Endothelial cell of umbilical vein (primary cell): ENCODE data around the gene B9D1. TPM values are rescaled to one million over a fixed set of nuclear protein-coding genes. Genes with fewer than 3 reads are reported as not detected.

Experiments
- BruUV-seq: library from RNA; stranded (reverse); fragments of 400-500 nt; replicated peaks from 2 replicates; lab custom pipeline; 2021; lab: Mats Ljungman, UMichigan
- CTCF ChIA-PET: fragments of 300-600, 350-600 bp; sonication (Branson Sonifier 250); formaldehyde crosslinking; loops from one replicate; lab custom pipeline; 2021; ENCODE audit warnings: antibody characterized with exemption, inconsistent platforms; lab: Charles Lee
- POLR2A ChIA-PET: fragments of 300-600, 350-600 bp; sonication (Branson Sonifier 250); formaldehyde crosslinking; loops from one replicate; lab custom pipeline; 2021; ENCODE audit warnings: antibody characterized with exemption, inconsistent platforms; lab: Charles Lee
- DNase-seq: peaks from one replicate; pipeline ENCODE4 v3.0.0-alpha.2; 2011; ENCODE audit warnings: low read depth, low spot score
- FAIRE-seq: peaks from 2 replicates; lab custom pipeline; 2011; peaks lifted over from hg19 to GRCh38; lab: Jason Lieb, UNC
- H2AFZ ChIP-seq: 2 replicates; pipeline ENCODE4 v1.6.0; 2012; ENCODE audit warnings: low read depth, low read length, control low read depth, inconsistent platforms
- H3K27ac ChIP-seq: 2 replicates; pipeline ENCODE4 v1.5.1; 2011; ENCODE audit warnings: low read depth, mild to moderate bottlenecking, control low read depth, low read length, moderate library complexity; ENCODE audit not compliant: insufficient read depth
- H3K27me3 ChIP-seq, 2 experiments: 2 replicates each; pipeline versions ENCODE4 v1.6.0 to v1.6.1; 2011; ENCODE audit warnings: low read length in 2 of 2, mixed read lengths in 1 of 2; ENCODE audit not compliant: control insufficient read depth in 2 of 2, insufficient read depth in 2 of 2
- H3K36me3 ChIP-seq, 2 experiments: 2 replicates in 1 of 2; 3 replicates in 1 of 2; pipeline ENCODE4 v1.5.1; 2011; ENCODE audit warnings: low read length in 2 of 2, mild to moderate bottlenecking in 1 of 2, moderate library complexity in 1 of 2; ENCODE audit not compliant: control insufficient read depth in 2 of 2, insufficient read depth in 2 of 2; ENCODE audit errors: extremely low read depth in 1 of 2
- H3K4me1 ChIP-seq: 3 replicates; pipeline ENCODE4 v1.5.1; 2011; ENCODE audit warnings: mild to moderate bottlenecking, low read length; ENCODE audit not compliant: control insufficient read depth, insufficient read depth; ENCODE audit errors: extremely low read depth
- H3K4me2 ChIP-seq: 2 replicates; pipeline ENCODE4 v1.6.1; 2011; ENCODE audit warnings: low read length, control low read depth, mixed read lengths; ENCODE audit not compliant: insufficient read depth
- H3K4me3 ChIP-seq, 3 experiments: fragments of 200-600 bp in 1 of 3; sonication (generic), shearing (Covaris generic) in 1 of 3; replicated peaks in 1 of 3; 2 replicates each; pipeline ENCODE4 v1.5.1; 2011 to 2016; ENCODE audit warnings: control low read depth in 3 of 3, low read length in 3 of 3, mild to moderate bottlenecking in 2 of 3, inconsistent platforms in 1 of 3, low read depth in 1 of 3, moderate library complexity in 1 of 3; ENCODE audit not compliant: insufficient read depth in 1 of 3
- H3K79me2 ChIP-seq: 2 replicates; pipeline ENCODE4 v1.6.0; 2012; ENCODE audit warnings: low read length, inconsistent platforms; ENCODE audit not compliant: control insufficient read depth, insufficient read depth
- H3K9ac ChIP-seq: replicated peaks from 2 replicates; pipeline ENCODE3; 2011; ENCODE audit warnings: low read length, control low read depth; ENCODE audit not compliant: insufficient read depth; ENCODE audit errors: extremely low read depth
- H3K9me1 ChIP-seq: replicated peaks from 3 replicates; pipeline ENCODE4 v1.6.0; 2011; ENCODE audit warnings: mild to moderate bottlenecking, low read length; ENCODE audit not compliant: control insufficient read depth, insufficient read depth; ENCODE audit errors: extremely low read depth
- H3K9me3 ChIP-seq: replicated peaks from 2 replicates; pipeline ENCODE4 v1.5.1; 2012; ENCODE audit warnings: low read length, inconsistent platforms; ENCODE audit not compliant: control insufficient read depth, insufficient read depth
- H4K20me1 ChIP-seq: replicated peaks from 2 replicates; pipeline ENCODE3; 2011; ENCODE audit warnings: mild to moderate bottlenecking, low read length; ENCODE audit not compliant: control insufficient read depth, insufficient read depth; ENCODE audit errors: extremely low read depth
- EZH2 ChIP-seq: IDR thresholded peaks from 2 replicates; pipeline ENCODE4 v1.6.1; 2012; ENCODE audit warnings: borderline replicate concordance, low read depth, mild to moderate bottlenecking, moderate library complexity, low read length, inconsistent platforms; ENCODE audit not compliant: severe bottlenecking
- FOS ChIP-seq: IDR thresholded peaks from 2 replicates; pipeline ENCODE4 v1.6.1; 2011; ENCODE audit warnings: mild to moderate bottlenecking, low read length, moderate library complexity, borderline replicate concordance; ENCODE audit not compliant: insufficient read depth
- GATA2 ChIP-seq: IDR thresholded peaks from 2 replicates; pipeline ENCODE4 v1.7.0; 2011; ENCODE audit warnings: low read depth, mild to moderate bottlenecking, moderate library complexity, mixed read lengths, low read length; ENCODE audit not compliant: insufficient read length, insufficient read depth
- JUN ChIP-seq: IDR thresholded peaks from 2 replicates; pipeline ENCODE4 v1.6.1; 2011; ENCODE audit warnings: borderline replicate concordance, low read depth; ENCODE audit not compliant: insufficient read length, insufficient read depth
- MYC ChIP-seq: IDR thresholded peaks from one replicate; pipeline ENCODE4 v1.6.1; 2011; ENCODE audit warnings: mild to moderate bottlenecking, low read depth, low read length
- POLR2A ChIP-seq: IDR thresholded peaks from 2 replicates; pipeline ENCODE4 v1.6.1; 2012; ENCODE audit warnings: low read depth, mild to moderate bottlenecking, control low read depth, low read length
- POLR2AphosphoS5 ChIP-seq: IDR thresholded peaks from 2 replicates; pipeline ENCODE4 v1.6.1; 2012; ENCODE audit warnings: low read depth, mild to moderate bottlenecking, control low read depth, low read length, moderate library complexity; ENCODE audit not compliant: insufficient read depth
- dilution Hi-C: fragments of 300-500 bp; cut with MboI; formaldehyde crosslinking; loops from one replicate; pipeline ENCODE4 v1.15.0; 2019; ENCODE audit warnings: low sequenced_read_pairs; ENCODE audit not compliant: extremely low pct_ligation_motif_present
- intact Hi-C: fragments of 100-400 bp; cut with micrococcal nuclease; formaldehyde crosslinking; loops from one replicate; pipeline ENCODE4 v1.10.0; 2022
- polyA plus RNA-seq, 4 experiments: library from polyadenylated mRNA; depleted of rRNA in 3 of 4; stranded (reverse) in 3 of 4; unstranded in 1 of 4; fragments of >200 nt; gene quantifications; 2 replicates each; pipeline versions ENCODE4 v1.2.1 to v1.2.3, GENCODE V29; 2011 to 2012; ENCODE audit warnings: missing spikeins in 1 of 4
- total RNA-seq: library from RNA; stranded (reverse); gene quantifications from 2 replicates; pipeline ENCODE4 v1.2.3, GENCODE V29; 2021
- TF ChIP-seq, protein P1 (sequence below), 2 donors: IDR thresholded peaks; 1 replicate in 1 of 2; 2 replicates in 1 of 2; pipeline ENCODE4 v1.5.1; 2011; ENCODE audit warnings: low read length in 2 of 2, mild to moderate bottlenecking in 2 of 2, moderate library complexity in 2 of 2, control low read depth in 1 of 2, inconsistent platforms in 1 of 2, low read depth in 1 of 2; ENCODE audit not compliant: insufficient read depth in 1 of 2; ENCODE audit errors: extremely low read depth in 1 of 2
- TF ChIP-seq, protein P2 (sequence below): IDR thresholded peaks from 2 replicates; pipeline ENCODE4 v1.6.1; 2011; ENCODE audit not compliant: insufficient read depth, insufficient read length

Gene B9D1
- total and polyA plus RNA-seq, 2 donors (not counting 3 experiments of a cell fraction or from before 2014, with no cell fraction given): 20.5 to 55.8 TPM

GRCh38 chr17:19327031-19327783, 35.3 kb downstream of the B9D1 start:
- Histone ChIP-seq H3K4me1 (no peaks in the 10 kb centered on the region), H3K27ac (no peak overlapping the region), H4K20me1 (no peaks in the 10 kb centered on the region), H3K27me3 (no peaks in the 10 kb centered on the region), H3K79me2 (no peaks in the 10 kb centered on the region), H3K9me1 (no peaks in the 10 kb centered on the region), H3K4me3 (no peak overlapping the region), H2AFZ (no peak overlapping the region), H3K9me3 (no peaks in the 10 kb centered on the region), H3K36me3 (peaks cover 0 to 9% of the 10 kb centered on the region in 2 experiments), H3K4me2 (no peak overlapping the region), H3K9ac (no peak overlapping the region)
- TF ChIP-seq EZH2 (no peak), POLR2A (no peak), POLR2AphosphoS5 (no peak), FOS (no peak), MYC (no peak), GATA2 (no peak), JUN (no peak)
- TF ChIP-seq, protein P1, sequence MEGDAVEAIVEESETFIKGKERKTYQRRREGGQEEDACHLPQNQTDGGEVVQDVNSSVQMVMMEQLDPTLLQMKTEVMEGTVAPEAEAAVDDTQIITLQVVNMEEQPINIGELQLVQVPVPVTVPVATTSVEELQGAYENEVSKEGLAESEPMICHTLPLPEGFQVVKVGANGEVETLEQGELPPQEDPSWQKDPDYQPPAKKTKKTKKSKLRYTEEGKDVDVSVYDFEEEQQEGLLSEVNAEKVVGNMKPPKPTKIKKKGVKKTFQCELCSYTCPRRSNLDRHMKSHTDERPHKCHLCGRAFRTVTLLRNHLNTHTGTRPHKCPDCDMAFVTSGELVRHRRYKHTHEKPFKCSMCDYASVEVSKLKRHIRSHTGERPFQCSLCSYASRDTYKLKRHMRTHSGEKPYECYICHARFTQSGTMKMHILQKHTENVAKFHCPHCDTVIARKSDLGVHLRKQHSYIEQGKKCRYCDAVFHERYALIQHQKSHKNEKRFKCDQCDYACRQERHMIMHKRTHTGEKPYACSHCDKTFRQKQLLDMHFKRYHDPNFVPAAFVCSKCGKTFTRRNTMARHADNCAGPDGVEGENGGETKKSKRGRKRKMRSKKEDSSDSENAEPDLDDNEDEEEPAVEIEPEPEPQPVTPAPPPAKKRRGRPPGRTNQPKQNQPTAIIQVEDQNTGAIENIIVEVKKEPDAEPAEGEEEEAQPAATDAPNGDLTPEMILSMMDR (IDR thresholded peaks at IDR 0.05; ENCODE audit: extremely low read depth in 1 of 2, insufficient read depth in 1 of 2, low read depth in 1 of 2, low read length in 2 of 2): no peak
- TF ChIP-seq, protein P2, sequence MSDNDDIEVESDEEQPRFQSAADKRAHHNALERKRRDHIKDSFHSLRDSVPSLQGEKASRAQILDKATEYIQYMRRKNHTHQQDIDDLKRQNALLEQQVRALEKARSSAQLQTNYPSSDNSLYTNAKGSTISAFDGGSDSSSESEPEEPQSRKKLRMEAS: no peak
- intact Hi-C loops (no loop called here), dilution Hi-C loops (no loop called here)
- no TSS peak for BruUV-seq
- ChIA-PET CTCF (interaction anchor here (1.0 kb wide), 1 partner anchor 10 kb away, joined by 3 read pairs; no protein-coding TSS in a partner anchor), POLR2A (no interaction called here)
- FAIRE-seq (peak; percentile 50), DNase-seq (no peak)
